Bronchial epithelial cell (primary cell): ENCODE measurements around the gene XRRA1. TPM values are rescaled to one million over a fixed set of nuclear protein-coding genes. Genes with fewer than 3 reads are reported as not detected.

Source experiments
- DNase-seq: peaks from one replicate; pipeline ENCODE4 v3.0.0-alpha.2; 2010; ENCODE audit warnings: low read depth
- FAIRE-seq: peaks from 2 replicates; lab custom pipeline; 2011; peaks lifted over from hg19 to GRCh38; lab: Jason Lieb, UNC
- H3K27me3 ChIP-seq: 2 replicates; pipeline ENCODE4 v1.5.1; 2011; ENCODE audit warnings: low read length; ENCODE audit not compliant: control insufficient read depth, insufficient read depth
- H3K36me3 ChIP-seq: 2 replicates; pipeline ENCODE4 v1.5.1; 2011; ENCODE audit warnings: low read length; ENCODE audit not compliant: control insufficient read depth, insufficient read depth
- H3K4me3 ChIP-seq: 2 replicates; pipeline ENCODE4 v1.5.1; 2011; ENCODE audit warnings: mild to moderate bottlenecking, low read depth, low read length, control low read depth
- total RNA-seq: library from RNA; depleted of rRNA; stranded (reverse); fragments of >200 nt; gene quantifications from 2 replicates; pipeline ENCODE4 v1.2.1, GENCODE V29; 2014
- TF ChIP-seq, protein P1 (sequence below): IDR thresholded peaks from 2 replicates; pipeline ENCODE4 v1.5.1; 2011; ENCODE audit warnings: mild to moderate bottlenecking, moderate library complexity, low read length, control low read depth, inconsistent platforms; ENCODE audit not compliant: insufficient read depth, severe bottlenecking

The XRRA1 gene
- total RNA-seq, 1 donor from 2014 or later, result 10.8 TPM

- peaks cover 2% of the 10 kb centered on the region for H3K36me3 ChIP-seq
Measured at GRCh38 chr11:74871037-74871436, 77.9 kb downstream of the XRRA1 start.

GRCh38 chr11:74870485-74870884 lies 78.4 kb downstream of the XRRA1 start:
- H3K27me3 ChIP-seq, result no peaks in the 10 kb centered on the region
- H3K36me3 ChIP-seq, result peaks cover 5% of the 10 kb centered on the region
- no peak overlapping the region for H3K4me3 ChIP-seq
- peak; percentile 27 for DNase-seq
- TF ChIP-seq, protein P1, sequence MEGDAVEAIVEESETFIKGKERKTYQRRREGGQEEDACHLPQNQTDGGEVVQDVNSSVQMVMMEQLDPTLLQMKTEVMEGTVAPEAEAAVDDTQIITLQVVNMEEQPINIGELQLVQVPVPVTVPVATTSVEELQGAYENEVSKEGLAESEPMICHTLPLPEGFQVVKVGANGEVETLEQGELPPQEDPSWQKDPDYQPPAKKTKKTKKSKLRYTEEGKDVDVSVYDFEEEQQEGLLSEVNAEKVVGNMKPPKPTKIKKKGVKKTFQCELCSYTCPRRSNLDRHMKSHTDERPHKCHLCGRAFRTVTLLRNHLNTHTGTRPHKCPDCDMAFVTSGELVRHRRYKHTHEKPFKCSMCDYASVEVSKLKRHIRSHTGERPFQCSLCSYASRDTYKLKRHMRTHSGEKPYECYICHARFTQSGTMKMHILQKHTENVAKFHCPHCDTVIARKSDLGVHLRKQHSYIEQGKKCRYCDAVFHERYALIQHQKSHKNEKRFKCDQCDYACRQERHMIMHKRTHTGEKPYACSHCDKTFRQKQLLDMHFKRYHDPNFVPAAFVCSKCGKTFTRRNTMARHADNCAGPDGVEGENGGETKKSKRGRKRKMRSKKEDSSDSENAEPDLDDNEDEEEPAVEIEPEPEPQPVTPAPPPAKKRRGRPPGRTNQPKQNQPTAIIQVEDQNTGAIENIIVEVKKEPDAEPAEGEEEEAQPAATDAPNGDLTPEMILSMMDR, result peak; percentile 26
- no peak for FAIRE-seq

More at GRCh38 chr11:74871037-74871436, 77.9 kb downstream of the XRRA1 start:
- TF ChIP-seq, protein P1, result no peak
- FAIRE-seq, result no peak
- DNase-seq, result no peak
- Histone ChIP-seq H3K4me3 (no peak overlapping the region), H3K27me3 (no peaks in the 10 kb centered on the region)

GRCh38 chr11:74866557-74866956 lies 82.3 kb downstream of the XRRA1 start:
- Histone ChIP-seq H3K36me3 (peaks cover 6% of the 10 kb centered on the region), H3K27me3 (no peaks in the 10 kb centered on the region), H3K4me3 (no peak overlapping the region)
- FAIRE-seq (no peak), DNase-seq (no peak)
- TF ChIP-seq, protein P1, result no peak

GRCh38 chr11:74863410-74863809 lies 85.5 kb downstream of the XRRA1 start:
- FAIRE-seq (no peak), DNase-seq (no peak)
- H3K27me3 ChIP-seq, result no peaks in the 10 kb centered on the region
- TF ChIP-seq, protein P1, result no peak
- peaks cover 4% of the 10 kb centered on the region for H3K36me3 ChIP-seq
- no peak overlapping the region for H3K4me3 ChIP-seq

GRCh38 chr11:74860743-74861142 lies 88.1 kb downstream of the XRRA1 start:
- FAIRE-seq, result no peak
- TF ChIP-seq, protein P1, result no peak
- peak; percentile 10 for DNase-seq
- Histone ChIP-seq H3K27me3 (no peaks in the 10 kb centered on the region), H3K36me3 (peaks cover 6% of the 10 kb centered on the region), H3K4me3 (no peak overlapping the region)

DNA sequence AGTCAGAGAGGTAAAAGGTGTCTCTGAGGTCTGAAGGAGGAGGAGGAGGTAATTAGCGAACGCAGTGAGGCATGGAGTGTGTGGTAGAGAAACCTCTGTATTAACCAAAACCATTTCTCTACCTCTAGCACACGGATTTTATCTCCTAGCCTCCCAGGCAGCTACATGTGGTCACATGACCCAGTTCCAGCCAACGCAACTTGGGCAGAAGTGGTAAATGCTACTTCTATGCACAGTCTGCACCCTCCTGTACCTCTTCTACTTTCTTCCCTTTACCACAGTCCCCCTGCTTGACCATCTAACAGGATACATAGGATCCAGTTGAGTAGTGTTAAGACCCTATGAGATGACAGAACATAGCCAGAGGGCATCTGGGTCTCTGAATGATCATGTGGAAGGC lies 95.7 kb downstream of the XRRA1 start:
- FAIRE-seq (no peak), DNase-seq (no peak)
- Histone ChIP-seq H3K36me3 (peaks cover 10% of the 10 kb centered on the region), H3K27me3 (no peaks in the 10 kb centered on the region), H3K4me3 (no peak overlapping the region)
- TF ChIP-seq, protein P1, result no peak
